Measurements from ENCODE around the gene EVL.

The EVL gene

GRCh38 chr14:100126401-100126800, 61.2 kb downstream of the EVL start:
- DNase-seq, result no peak

GRCh38 chr14:100127853-100128455, 62.7 kb downstream of the EVL start:
- DNase-seq, result no peak

GRCh38 chr14:100128688-100129087, 63.5 kb downstream of the EVL start:
- no peak for DNase-seq

GRCh38 chr14:100129161-100129589, 64.0 kb downstream of the EVL start:
- no peak for DNase-seq

GRCh38 chr14:100130521-100130920, 65.3 kb downstream of the EVL start:
- no peak for DNase-seq

GRCh38 chr14:100131181-100131580, 66.0 kb downstream of the EVL start:
- no peak for DNase-seq

- DNase-seq, result peak in 1 of 56 donors; percentile 15
These were observed 67.1 kb downstream of the EVL start for GRCh38 chr14:100132161-100132902.

- DNase-seq, result no peak
These were observed 67.8 kb downstream of the EVL start for GRCh38 chr14:100132903-100133510.

GRCh38 chr14:100134586-100134985, 69.4 kb downstream of the EVL start:
- no peak for DNase-seq

- peak in 5 of 56 donors; percentile 14 to 56 (median 37) for DNase-seq
These were observed 69.9 kb downstream of the EVL start for GRCh38 chr14:100135073-100135472.

- no peak for DNase-seq
These were observed 70.6 kb downstream of the EVL start for GRCh38 chr14:100135784-100136183.

GRCh38 chr14:100137173-100137572, 72.0 kb downstream of the EVL start:
- no peak for DNase-seq

- DNase-seq, result no peak
These were observed 73.0 kb downstream of the EVL start for GRCh38 chr14:100138082-100138787.

- DNase-seq, result no peak
These were observed 73.7 kb downstream of the EVL start for GRCh38 chr14:100138955-100139354.

GRCh38 chr14:100140452-100141078, 75.3 kb downstream of the EVL start:
- DNase-seq, result peak in 27 of 56 donors; percentile 19 to 84 (median 50)

- DNase-seq, result no peak
These were observed 75.9 kb downstream of the EVL start for GRCh38 chr14:100141098-100141497.

- no peak for DNase-seq
These were observed 77.1 kb downstream of the EVL start for GRCh38 chr14:100142073-100143040.

- no peak for DNase-seq
These were observed 78.3 kb downstream of the EVL start for GRCh38 chr14:100143523-100143922.

GRCh38 chr14:100143934-100144333, 78.7 kb downstream of the EVL start:
- no peak for DNase-seq

GRCh38 chr14:100144645-100144995, 79.4 kb downstream of the EVL start:
- DNase-seq, result no peak

Data from nucleus accumbens (tissue), 56 donors.